HepG2 (cell line): ENCODE data around the gene TMEM235.

Source experiments
- ATF2 ChIP-seq: sonication (generic); formaldehyde crosslinking; IDR thresholded peaks from 2 replicates; pipeline ENCODE4 v1.4.0; 2020; ENCODE audit warnings: missing genetic modification reagents
- ATF3 ChIP-seq: sonication (generic); formaldehyde crosslinking; IDR thresholded peaks from 2 replicates; pipeline ENCODE4 v1.4.0; 2020; ENCODE audit warnings: missing genetic modification reagents
- CTCF ChIP-seq: sonication (generic); formaldehyde crosslinking; IDR thresholded peaks from 2 replicates; pipeline ENCODE4 v1.5.0; 2020; ENCODE audit warnings: mild to moderate bottlenecking, missing genetic modification reagents, moderate library complexity
- JUNB ChIP-seq: sonication (generic); formaldehyde crosslinking; IDR thresholded peaks from 2 replicates; pipeline ENCODE4 v1.8.0; 2022; ENCODE audit warnings: missing genetic modification reagents, mild to moderate bottlenecking, borderline replicate concordance
- POLR2A ChIP-seq, 2 experiments: IDR thresholded peaks; 2 replicates each; pipeline ENCODE4 v1.6.1; 2011; ENCODE audit warnings: low read depth in 2 of 2, low read length in 2 of 2, mild to moderate bottlenecking in 1 of 2, moderate library complexity in 1 of 2; ENCODE audit not compliant: insufficient read depth in 1 of 2
- ZBTB37 ChIP-seq: sonication (generic); formaldehyde crosslinking; IDR thresholded peaks from 2 replicates; pipeline ENCODE4 v1.4.0; 2020; ENCODE audit warnings: mild to moderate bottlenecking, missing genetic modification reagents
- ZIK1 ChIP-seq: sonication (generic); formaldehyde crosslinking; IDR thresholded peaks from 2 replicates; pipeline ENCODE4 v1.5.0; 2020; ENCODE audit warnings: mild to moderate bottlenecking, low read depth, missing genetic modification reagents, borderline replicate concordance

GRCh38 chr17:78259192-78259554 is 27.7 kb downstream of the TMEM235 start:
- no peak for TF ChIP-seq JUNB (CRISPR knock-in tag)
- TF ChIP-seq ATF3 (CRISPR knock-in tag): no peak
- TF ChIP-seq POLR2A (IDR thresholded peaks at IDR 0.05; ENCODE audit: insufficient read depth in 1 of 2, low read depth in 2 of 2, low read length in 2 of 2): no peak
- TF ChIP-seq ZIK1 (CRISPR knock-in tag): no peak
- TF ChIP-seq CTCF (CRISPR knock-in tag): no peak
- no peak for TF ChIP-seq ZBTB37 (CRISPR knock-in tag)
- TF ChIP-seq ATF2: no peak
